ENCODE measurements around the gene CACNA1C. TPM values are rescaled to one million over a fixed set of nuclear protein-coding genes. Genes with fewer than 3 reads are reported as not detected.

CACNA1C gene
- total RNA-seq, 4 donors from 2014 or later, result 1.5 to 13.5 (median 2.1) TPM

DNA sequence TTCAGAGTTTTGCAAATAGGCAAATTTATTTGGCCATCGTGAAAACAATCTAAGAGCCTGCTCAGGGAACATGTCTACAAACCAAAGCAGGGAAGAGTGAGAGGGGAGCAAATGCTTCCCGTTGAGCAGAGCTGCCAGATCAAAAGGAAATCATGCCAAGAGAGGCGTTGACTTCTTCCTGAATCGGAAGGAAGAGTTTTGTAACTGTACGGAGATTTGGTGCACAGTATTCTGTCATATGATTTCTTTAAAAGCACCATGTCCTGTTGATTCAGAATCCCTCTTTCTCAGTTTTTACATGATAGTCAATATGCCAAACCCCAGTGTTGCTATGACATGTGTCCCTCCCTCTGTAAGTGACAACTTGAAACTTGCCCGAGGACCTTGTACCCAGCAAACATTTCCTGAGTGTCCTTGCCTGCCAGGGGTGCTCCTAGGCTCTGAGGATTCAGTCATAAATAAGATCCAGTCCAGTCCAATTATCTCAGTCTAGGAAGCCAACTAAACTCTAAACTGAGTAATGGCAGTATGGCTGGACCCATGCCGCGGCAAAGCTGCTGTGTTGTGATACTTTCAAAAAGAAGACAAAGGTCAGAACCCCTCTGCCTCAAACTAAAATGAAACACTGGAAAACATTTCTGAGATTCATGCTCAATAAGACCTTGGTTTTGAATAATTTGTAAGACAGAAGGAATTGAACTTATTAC, 441.9 kb downstream of the CACNA1C start:
- Histone ChIP-seq H3K9me3 (no peaks in the 10 kb centered on the region), H3K4me1 (peaks cover 0 to 56% (median 14%) of the 10 kb centered on the region in 3 donors), H3K4me3 (no peak overlapping the region), H3K36me3 (no peaks in the 10 kb centered on the region), H3K27me3 (no peaks in the 10 kb centered on the region), H3K27ac (peak overlapping the region in 2 of 4 donors; percentile 51 to 60)
- intact Hi-C loops (cut with DNase I), result no loop called here
- TF ChIP-seq POLR2A (IDR thresholded peaks at IDR 0.05), result no peak
- TF ChIP-seq, protein P1, sequence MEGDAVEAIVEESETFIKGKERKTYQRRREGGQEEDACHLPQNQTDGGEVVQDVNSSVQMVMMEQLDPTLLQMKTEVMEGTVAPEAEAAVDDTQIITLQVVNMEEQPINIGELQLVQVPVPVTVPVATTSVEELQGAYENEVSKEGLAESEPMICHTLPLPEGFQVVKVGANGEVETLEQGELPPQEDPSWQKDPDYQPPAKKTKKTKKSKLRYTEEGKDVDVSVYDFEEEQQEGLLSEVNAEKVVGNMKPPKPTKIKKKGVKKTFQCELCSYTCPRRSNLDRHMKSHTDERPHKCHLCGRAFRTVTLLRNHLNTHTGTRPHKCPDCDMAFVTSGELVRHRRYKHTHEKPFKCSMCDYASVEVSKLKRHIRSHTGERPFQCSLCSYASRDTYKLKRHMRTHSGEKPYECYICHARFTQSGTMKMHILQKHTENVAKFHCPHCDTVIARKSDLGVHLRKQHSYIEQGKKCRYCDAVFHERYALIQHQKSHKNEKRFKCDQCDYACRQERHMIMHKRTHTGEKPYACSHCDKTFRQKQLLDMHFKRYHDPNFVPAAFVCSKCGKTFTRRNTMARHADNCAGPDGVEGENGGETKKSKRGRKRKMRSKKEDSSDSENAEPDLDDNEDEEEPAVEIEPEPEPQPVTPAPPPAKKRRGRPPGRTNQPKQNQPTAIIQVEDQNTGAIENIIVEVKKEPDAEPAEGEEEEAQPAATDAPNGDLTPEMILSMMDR (IDR thresholded peaks at IDR 0.05), result no peak
- no peak for DNase-seq
- WGBS, 2 donors, result 41% methylated on average over 8 of the region's 8 CpGs

DNA sequence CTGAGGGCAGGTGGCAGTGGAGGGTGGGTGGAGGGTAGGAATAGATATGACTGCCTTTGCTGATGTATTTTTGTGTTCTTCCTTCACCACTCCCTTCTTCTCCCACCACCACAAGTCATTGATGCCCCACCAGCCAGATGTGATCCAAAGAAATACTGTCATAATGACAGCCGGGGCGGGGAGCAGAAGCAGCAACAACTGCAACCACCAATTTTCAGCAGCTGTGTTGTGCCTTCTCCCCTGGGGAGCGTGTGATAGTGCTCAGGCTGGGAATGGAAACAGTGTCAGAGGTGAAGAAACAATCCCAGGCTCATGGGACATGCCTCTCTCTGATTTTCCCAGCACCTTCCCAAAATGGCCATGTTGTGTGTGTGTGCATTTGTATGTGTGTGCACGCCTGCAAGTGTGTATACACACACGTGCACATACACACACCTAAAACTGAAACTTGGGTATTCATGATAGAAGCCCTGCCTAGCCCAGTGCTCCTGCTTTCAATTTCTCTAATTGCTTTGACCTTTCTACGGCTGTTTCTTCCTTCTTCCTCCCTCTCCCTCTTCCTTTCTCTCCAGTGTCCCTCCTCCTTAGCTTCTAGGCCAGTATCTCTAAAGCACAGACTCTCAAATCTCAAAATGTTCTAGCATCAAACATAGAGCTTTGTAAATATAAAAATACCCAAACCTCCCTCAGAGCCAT, 442.8 kb downstream of the CACNA1C start:
- 54 to 68% methylated on average over 3 to 6 of the region's 6 CpGs for WGBS, 2 donors

DNA sequence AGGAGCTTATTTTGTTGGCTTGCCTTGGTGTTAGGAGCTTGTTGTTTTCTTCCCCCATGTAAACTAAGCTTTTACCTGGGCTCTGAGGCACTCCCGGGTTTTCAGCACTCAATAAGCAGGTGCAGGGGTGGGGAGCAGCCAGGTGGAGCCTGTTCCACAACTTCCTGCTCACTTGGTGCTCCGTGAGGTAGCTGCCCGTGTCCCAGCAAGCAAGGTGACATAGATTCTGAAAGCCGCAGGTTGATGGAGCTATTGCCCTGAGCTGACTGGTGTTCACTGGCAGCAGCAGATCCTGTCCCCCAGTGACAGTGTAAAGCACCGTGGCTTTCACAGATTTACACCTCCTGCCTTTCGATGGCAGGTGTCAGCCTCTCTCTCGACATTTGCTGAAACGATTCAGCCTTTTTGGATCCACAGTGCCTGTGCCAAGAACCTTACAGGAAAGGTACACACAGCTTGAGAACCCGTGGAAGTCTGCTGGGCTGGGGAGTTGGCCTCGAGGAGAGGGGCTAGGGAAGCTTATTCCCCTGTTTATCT, 446.2 kb downstream of the CACNA1C start:
- no peak for DNase-seq
- intact Hi-C loops (cut with DNase I), result no loop called here
- TF ChIP-seq, protein P1 (IDR thresholded peaks at IDR 0.05), result no peak
- Histone ChIP-seq H3K9me3 (no peaks in the 10 kb centered on the region), H3K36me3 (no peaks in the 10 kb centered on the region), H3K4me1 (peaks cover 0 to 33% (median 9%) of the 10 kb centered on the region in 3 donors), H3K27ac (no peak overlapping the region), H3K27me3 (peaks cover 0 to 3% (median 0%) of the 10 kb centered on the region in 4 donors), H3K4me3 (no peak overlapping the region)
- 55 to 82% methylated on average over 8 of the region's 10 CpGs for WGBS, 2 donors

More for the DNA sequence above, 442.8 kb downstream of the CACNA1C start:
- intact Hi-C loops (cut with DNase I), result no loop called here
- H3K9me3 ChIP-seq, result no peaks in the 10 kb centered on the region
- peaks cover 0 to 49% (median 14%) of the 10 kb centered on the region in 3 donors for H3K4me1 ChIP-seq
- no peaks in the 10 kb centered on the region for H3K36me3 ChIP-seq
- H3K4me3 ChIP-seq, result no peak overlapping the region
- H3K27me3 ChIP-seq, result no peaks in the 10 kb centered on the region
- H3K27ac ChIP-seq, result peak overlapping the region in 2 of 4 donors; percentile 51 to 60
- no peak for DNase-seq
- TF ChIP-seq, protein P1 (IDR thresholded peaks at IDR 0.05), result no peak
- TF ChIP-seq POLR2A (IDR thresholded peaks at IDR 0.05), result no peak

DNA sequence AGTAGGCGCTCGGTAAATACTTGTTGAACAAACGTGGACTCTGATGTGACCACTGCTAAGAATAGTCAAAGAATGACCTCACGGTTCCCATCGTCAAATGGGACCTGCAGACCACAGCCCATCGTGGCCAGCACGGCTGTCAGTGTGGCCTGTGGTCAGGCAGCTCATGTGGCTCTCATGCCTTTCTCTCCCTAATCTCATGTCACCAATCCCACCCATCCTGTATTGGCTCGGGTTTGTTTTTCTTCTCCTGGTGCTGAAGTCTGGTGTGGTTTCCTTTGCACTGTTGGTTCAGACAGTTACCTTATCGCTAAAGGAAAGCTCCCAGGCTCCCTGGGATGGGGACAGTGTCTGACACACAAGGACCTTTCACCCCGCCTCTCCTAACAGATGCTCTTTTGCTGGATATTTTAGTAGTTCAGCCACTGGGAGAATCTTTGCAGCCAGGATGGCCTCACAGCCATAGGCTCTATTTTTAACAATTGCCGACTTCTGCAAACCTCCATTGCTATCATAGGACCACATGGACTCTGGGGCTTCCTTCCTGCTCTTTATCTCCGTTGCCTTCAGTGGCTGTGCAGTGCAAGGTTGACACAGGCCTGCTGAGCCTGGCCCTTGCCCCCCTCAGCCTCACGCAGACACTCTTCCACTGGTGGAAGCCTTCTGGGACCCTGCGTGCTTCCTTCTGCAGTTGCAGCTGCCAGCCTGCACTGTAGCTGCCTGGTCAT, 448.8 kb downstream of the CACNA1C start:
- TF ChIP-seq, protein P1 (IDR thresholded peaks at IDR 0.05), result no peak
- TF ChIP-seq POLR2A (IDR thresholded peaks at IDR 0.05), result no peak
- WGBS, 2 donors, result 49 to 56% methylated on average over 12 to 14 of the region's 14 CpGs
- intact Hi-C loops (cut with DNase I), result no loop called here
- H3K36me3 ChIP-seq, result no peaks in the 10 kb centered on the region
- peak overlapping the region in 3 of 4 donors; percentile 23 to 28 (median 25) for H3K27ac ChIP-seq
- peaks cover 0 to 3% (median 0%) of the 10 kb centered on the region in 4 donors for H3K27me3 ChIP-seq
- DNase-seq, result no peak
- peaks cover 0 to 10% (median 0%) of the 10 kb centered on the region in 3 donors for H3K4me1 ChIP-seq
- no peak overlapping the region for H3K4me3 ChIP-seq
- no peaks in the 10 kb centered on the region for H3K9me3 ChIP-seq

Measured in esophagus squamous epithelium (tissue), 5 donors.